ENCODE data around the gene COL5A3. TPM values are rescaled to one million over a fixed set of nuclear protein-coding genes. Genes with fewer than 3 reads are reported as not detected.

Gene COL5A3
- total and polyA plus RNA-seq, 4 donors: 4.9 to 84.7 (median 10.8) TPM

GRCh38 chr19:9971166-9971897, 39.0 kb downstream of the COL5A3 start:
- H3K9me3 ChIP-seq (ENCODE audit: control insufficient read depth, low read length): no peaks in the 10 kb centered on the region
- WGBS, 2 donors: 77 to 81% methylated on average over 15 of the region's 15 CpGs
- no peaks in the 10 kb centered on the region for H3K27me3 ChIP-seq (ENCODE audit: control insufficient read depth in 1 of 2, insufficient read depth in 2 of 2, low read length in 1 of 2)
- H3K27ac ChIP-seq (ENCODE audit: low read depth in 1 of 2, low read length in 2 of 2): no peak overlapping the region
- no peaks in the 10 kb centered on the region for H3K4me1 ChIP-seq (ENCODE audit: control insufficient read depth in 1 of 2, insufficient read depth in 2 of 2, low read length in 2 of 2)
- no peaks in the 10 kb centered on the region for H3K36me3 ChIP-seq (ENCODE audit: control insufficient read depth in 1 of 2, insufficient read depth in 2 of 2, low read length in 1 of 2)
- DNase-seq (no peak), ATAC-seq (ENCODE audit: low FRiP score) (no peak)
- no peak overlapping the region for H3K4me3 ChIP-seq (ENCODE audit: low read length in 2 of 2)
- intact Hi-C loops (cut with DNase I): no loop called here

GRCh38 chr19:9970481-9970880, 39.8 kb downstream of the COL5A3 start:
- Histone ChIP-seq H3K9me3 (ENCODE audit: control insufficient read depth, low read length) (no peaks in the 10 kb centered on the region), H3K36me3 (ENCODE audit: control insufficient read depth in 1 of 2, insufficient read depth in 2 of 2, low read length in 1 of 2) (no peaks in the 10 kb centered on the region), H3K27me3 (ENCODE audit: control insufficient read depth in 1 of 2, insufficient read depth in 2 of 2, low read length in 1 of 2) (no peaks in the 10 kb centered on the region), H3K4me1 (ENCODE audit: control insufficient read depth in 1 of 2, insufficient read depth in 2 of 2, low read length in 2 of 2) (no peaks in the 10 kb centered on the region), H3K4me3 (ENCODE audit: low read length in 2 of 2) (no peak overlapping the region), H3K27ac (ENCODE audit: low read depth in 1 of 2, low read length in 2 of 2) (no peak overlapping the region)
- intact Hi-C loops (cut with DNase I): no loop called here
- ATAC-seq (ENCODE audit: low FRiP score) (no peak), DNase-seq (no peak)
- 82 to 89% methylated on average over 8 of the region's 8 CpGs for WGBS, 2 donors

GRCh38 chr19:9969688-9969975, 40.7 kb downstream of the COL5A3 start:
- 91 to 94% methylated on average over 1 to 2 of the region's 2 CpGs for WGBS, 2 donors
- Histone ChIP-seq H3K4me1 (ENCODE audit: control insufficient read depth in 1 of 2, insufficient read depth in 2 of 2, low read length in 2 of 2) (no peaks in the 10 kb centered on the region), H3K9me3 (ENCODE audit: control insufficient read depth, low read length) (no peaks in the 10 kb centered on the region), H3K27me3 (ENCODE audit: control insufficient read depth in 1 of 2, insufficient read depth in 2 of 2, low read length in 1 of 2) (no peaks in the 10 kb centered on the region), H3K36me3 (ENCODE audit: control insufficient read depth in 1 of 2, insufficient read depth in 2 of 2, low read length in 1 of 2) (no peaks in the 10 kb centered on the region), H3K27ac (ENCODE audit: low read depth in 1 of 2, low read length in 2 of 2) (no peak overlapping the region), H3K4me3 (ENCODE audit: low read length in 2 of 2) (no peak overlapping the region)
- no peak for DNase-seq
- no peak for ATAC-seq (ENCODE audit: low FRiP score)
- intact Hi-C loops (cut with DNase I): no loop called here

DNA sequence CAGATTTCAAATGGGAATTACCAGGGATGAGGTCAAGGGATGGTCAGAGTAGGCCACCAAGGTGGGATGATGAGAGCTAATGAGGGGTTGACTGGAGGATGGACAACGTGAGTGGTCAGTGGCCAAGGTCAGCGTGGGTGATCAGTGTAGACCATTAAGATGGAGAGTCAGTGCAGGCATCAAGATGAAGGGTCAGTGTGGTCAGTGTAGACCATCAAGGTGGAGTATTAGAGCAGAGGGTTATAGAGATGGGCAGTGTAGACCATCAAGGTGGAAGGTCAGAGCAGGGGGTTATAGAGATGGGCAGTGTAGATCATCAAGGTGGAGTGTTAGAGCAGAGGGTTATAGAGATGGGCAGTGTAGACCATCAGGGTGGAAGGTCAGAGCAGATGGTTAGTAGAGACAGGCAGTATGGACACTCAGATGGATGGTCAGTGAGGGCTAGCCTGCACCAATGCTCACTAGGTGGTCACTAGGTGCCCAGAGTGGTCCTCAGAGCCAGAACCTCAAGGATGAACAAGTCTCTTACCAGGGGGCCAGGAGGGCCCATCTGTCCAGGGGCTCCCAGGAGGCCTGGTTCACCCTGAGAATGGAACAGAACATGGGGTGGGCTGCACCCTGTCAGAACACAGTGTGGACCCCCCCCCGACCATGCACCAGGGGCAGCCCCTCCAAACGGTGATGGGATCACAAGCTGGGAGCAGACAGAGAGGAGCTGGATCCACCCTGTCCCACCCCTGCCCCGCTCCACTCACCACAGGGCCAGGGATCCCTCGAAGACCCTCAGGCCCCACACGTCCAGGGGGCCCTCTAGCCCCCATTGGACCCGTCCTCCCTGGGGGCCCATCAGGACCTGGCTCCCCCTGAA, 41.2 kb downstream of the COL5A3 start:
- no peak overlapping the region for H3K4me3 ChIP-seq (ENCODE audit: low read length in 2 of 2)
- no peaks in the 10 kb centered on the region for H3K9me3 ChIP-seq (ENCODE audit: control insufficient read depth, low read length)
- no peaks in the 10 kb centered on the region for H3K27me3 ChIP-seq (ENCODE audit: control insufficient read depth in 1 of 2, insufficient read depth in 2 of 2, low read length in 1 of 2)
- H3K36me3 ChIP-seq (ENCODE audit: control insufficient read depth in 1 of 2, insufficient read depth in 2 of 2, low read length in 1 of 2): no peaks in the 10 kb centered on the region
- 86 to 88% methylated on average over 8 of the region's 8 CpGs for WGBS, 2 donors
- intact Hi-C loops (cut with DNase I): no loop called here
- no peak overlapping the region for H3K27ac ChIP-seq (ENCODE audit: low read depth in 1 of 2, low read length in 2 of 2)
- H3K4me1 ChIP-seq (ENCODE audit: control insufficient read depth in 1 of 2, insufficient read depth in 2 of 2, low read length in 2 of 2): no peaks in the 10 kb centered on the region
- ATAC-seq (ENCODE audit: low FRiP score) (peak; percentile 30), DNase-seq (no peak)

- Histone ChIP-seq H3K4me3 (ENCODE audit: low read length in 2 of 2) (no peak overlapping the region), H3K9me3 (ENCODE audit: control insufficient read depth, low read length) (no peaks in the 10 kb centered on the region), H3K27me3 (ENCODE audit: control insufficient read depth in 1 of 2, insufficient read depth in 2 of 2, low read length in 1 of 2) (no peaks in the 10 kb centered on the region), H3K4me1 (ENCODE audit: control insufficient read depth in 1 of 2, insufficient read depth in 2 of 2, low read length in 2 of 2) (no peaks in the 10 kb centered on the region), H3K36me3 (ENCODE audit: control insufficient read depth in 1 of 2, insufficient read depth in 2 of 2, low read length in 1 of 2) (no peaks in the 10 kb centered on the region), H3K27ac (ENCODE audit: low read depth in 1 of 2, low read length in 2 of 2) (no peak overlapping the region)
- intact Hi-C loops (cut with DNase I): no loop called here
- DNase-seq (no peak), ATAC-seq (ENCODE audit: low FRiP score) (no peak)
- WGBS, 2 donors: 70 to 73% methylated on average over 4 of the region's 4 CpGs
These were observed 43.0 kb downstream of the COL5A3 start for GRCh38 chr19:9967326-9967725.

DNA sequence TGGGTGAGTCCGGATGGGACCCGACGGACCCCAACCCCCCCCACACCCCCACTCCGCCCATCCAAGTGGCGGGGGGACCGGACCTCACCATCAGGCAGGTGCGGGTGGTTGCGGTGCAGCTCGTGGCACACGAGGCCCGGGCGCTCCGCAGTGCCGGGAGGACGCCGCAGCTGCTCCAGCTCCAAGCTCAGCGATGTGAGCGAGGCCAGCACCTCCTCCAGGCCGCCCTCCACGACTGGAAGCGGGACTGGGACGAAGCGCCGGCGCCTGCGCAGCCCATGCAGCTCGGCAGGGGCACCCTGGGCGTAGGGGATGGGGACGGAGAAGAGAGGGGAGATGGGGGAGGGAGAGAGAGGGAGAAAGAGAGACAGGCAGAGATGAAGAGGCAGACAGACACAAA, 43.9 kb downstream of the COL5A3 start:
- WGBS, 2 donors: 51 to 60% methylated on average over 29 of the region's 29 CpGs
- H3K27me3 ChIP-seq (ENCODE audit: control insufficient read depth in 1 of 2, insufficient read depth in 2 of 2, low read length in 1 of 2): no peaks in the 10 kb centered on the region
- intact Hi-C loops (cut with DNase I): no loop called here

GRCh38 chr19:9966024-9966423, 44.3 kb downstream of the COL5A3 start:
- no peak for ATAC-seq (ENCODE audit: low FRiP score)
- DNase-seq: no peak
- Histone ChIP-seq H3K27me3 (ENCODE audit: control insufficient read depth in 1 of 2, insufficient read depth in 2 of 2, low read length in 1 of 2) (no peaks in the 10 kb centered on the region), H3K27ac (ENCODE audit: low read depth in 1 of 2, low read length in 2 of 2) (no peak overlapping the region), H3K36me3 (ENCODE audit: control insufficient read depth in 1 of 2, insufficient read depth in 2 of 2, low read length in 1 of 2) (no peaks in the 10 kb centered on the region), H3K4me1 (ENCODE audit: control insufficient read depth in 1 of 2, insufficient read depth in 2 of 2, low read length in 2 of 2) (no peaks in the 10 kb centered on the region), H3K4me3 (ENCODE audit: low read length in 2 of 2) (no peak overlapping the region), H3K9me3 (ENCODE audit: control insufficient read depth, low read length) (no peaks in the 10 kb centered on the region)
- intact Hi-C loops (cut with DNase I): no loop called here
- 65 to 69% methylated on average over 14 of the region's 14 CpGs for WGBS, 2 donors

More for the DNA sequence above, 43.9 kb downstream of the COL5A3 start:
- no peak for ATAC-seq (ENCODE audit: low FRiP score)
- H3K4me3 ChIP-seq (ENCODE audit: low read length in 2 of 2): no peak overlapping the region
- no peaks in the 10 kb centered on the region for H3K36me3 ChIP-seq (ENCODE audit: control insufficient read depth in 1 of 2, insufficient read depth in 2 of 2, low read length in 1 of 2)
- no peak for DNase-seq
- H3K9me3 ChIP-seq (ENCODE audit: control insufficient read depth, low read length): no peaks in the 10 kb centered on the region
- no peak overlapping the region for H3K27ac ChIP-seq (ENCODE audit: low read depth in 1 of 2, low read length in 2 of 2)
- H3K4me1 ChIP-seq (ENCODE audit: control insufficient read depth in 1 of 2, insufficient read depth in 2 of 2, low read length in 2 of 2): no peaks in the 10 kb centered on the region

GRCh38 chr19:9962623-9963290, 47.5 kb downstream of the COL5A3 start:
- Histone ChIP-seq H3K4me1 (ENCODE audit: control insufficient read depth in 1 of 2, insufficient read depth in 2 of 2, low read length in 2 of 2) (no peaks in the 10 kb centered on the region), H3K4me3 (ENCODE audit: low read length in 2 of 2) (no peak overlapping the region), H3K27me3 (ENCODE audit: control insufficient read depth in 1 of 2, insufficient read depth in 2 of 2, low read length in 1 of 2) (no peaks in the 10 kb centered on the region), H3K36me3 (ENCODE audit: control insufficient read depth in 1 of 2, insufficient read depth in 2 of 2, low read length in 1 of 2) (no peaks in the 10 kb centered on the region), H3K9me3 (ENCODE audit: control insufficient read depth, low read length) (no peaks in the 10 kb centered on the region), H3K27ac (ENCODE audit: low read depth in 1 of 2, low read length in 2 of 2) (no peak overlapping the region)
- intact Hi-C loops (cut with DNase I): no loop called here
- WGBS, 2 donors: 82 to 88% methylated on average over 7 of the region's 7 CpGs
- ATAC-seq (ENCODE audit: low FRiP score): no peak
- DNase-seq: no peak
